8988T (cell line): ENCODE results near the gene HOXB9.
A peak's percentile ranks its signal among the peaks of the same experiment; 100 is the strongest.

Experiments
- DNase-seq: peaks from one replicate; pipeline ENCODE4 v3.0.0; 2011

HOXB9 gene

DNA sequence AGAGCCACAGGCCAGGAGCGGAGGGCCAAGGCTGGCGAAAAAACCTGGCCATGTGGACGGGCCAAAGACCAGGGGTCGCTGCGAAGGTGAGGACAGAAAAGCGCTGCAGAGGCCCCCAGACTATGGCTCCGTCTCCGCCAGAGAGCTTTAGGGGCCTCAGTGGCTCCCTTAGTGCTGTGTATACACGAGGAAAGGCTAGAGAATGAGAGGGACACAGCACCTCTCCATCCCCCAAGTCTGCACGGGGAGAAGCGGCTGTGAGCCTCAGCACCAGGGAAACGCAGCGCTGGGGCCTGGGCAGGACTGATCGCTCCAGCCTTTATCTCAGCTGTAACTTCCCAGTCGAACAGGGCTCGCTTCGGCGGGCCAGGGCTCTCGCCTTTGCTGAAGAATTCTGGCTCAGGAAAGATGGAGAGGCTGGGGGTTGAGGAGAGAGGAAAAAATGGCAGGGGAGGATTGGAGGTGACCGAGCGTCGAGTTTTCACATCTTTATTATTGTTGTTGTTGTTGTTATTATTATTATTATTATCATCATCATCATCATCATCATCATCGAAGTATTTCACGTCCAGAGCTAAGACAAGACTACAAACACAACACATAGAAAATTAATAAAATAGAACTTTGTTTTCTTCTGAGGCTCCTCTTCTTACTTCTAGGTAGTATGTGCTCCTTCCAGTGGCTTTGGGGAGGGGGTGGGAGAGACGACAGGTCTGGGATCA, 30.7 kb downstream of the HOXB9 start:
- DNase-seq: no peak

DNA sequence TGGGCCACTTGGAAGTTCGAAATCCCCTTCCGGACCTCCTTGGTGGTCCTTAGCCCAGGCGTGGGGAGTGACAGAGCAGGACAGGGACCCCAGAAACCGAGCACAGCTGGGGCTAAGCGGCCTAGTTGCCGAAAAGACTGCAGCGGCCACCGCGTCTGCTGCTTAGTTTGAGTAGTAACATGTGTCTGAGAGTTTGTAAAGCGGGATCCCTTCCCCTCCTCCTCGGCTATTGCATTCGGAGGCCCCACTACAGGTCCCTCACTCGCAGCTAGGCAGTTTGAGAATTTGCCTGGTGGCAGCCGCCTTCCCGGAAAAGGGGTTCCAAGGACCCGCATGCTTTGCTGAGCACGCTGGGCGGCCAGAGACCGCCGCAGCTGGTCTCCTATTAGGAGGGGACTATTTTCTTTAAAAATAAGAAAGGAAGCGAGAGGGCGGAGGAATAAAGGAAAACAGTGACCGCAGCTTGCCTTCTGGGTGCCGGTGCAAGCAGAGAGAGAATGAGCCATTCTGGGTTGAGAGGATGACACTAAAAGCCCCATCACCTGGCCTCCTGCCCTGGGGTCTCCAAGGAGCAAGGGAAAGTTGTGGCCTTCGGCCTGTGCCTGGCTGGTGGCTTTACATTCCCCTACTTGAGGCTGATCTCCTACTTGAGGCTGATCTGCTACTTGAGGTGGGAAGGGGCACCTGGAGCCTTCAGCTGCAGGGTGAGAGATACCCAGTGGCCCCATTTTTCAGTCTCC, 31.4 kb downstream of the HOXB9 start:
- no peak for DNase-seq

DNA sequence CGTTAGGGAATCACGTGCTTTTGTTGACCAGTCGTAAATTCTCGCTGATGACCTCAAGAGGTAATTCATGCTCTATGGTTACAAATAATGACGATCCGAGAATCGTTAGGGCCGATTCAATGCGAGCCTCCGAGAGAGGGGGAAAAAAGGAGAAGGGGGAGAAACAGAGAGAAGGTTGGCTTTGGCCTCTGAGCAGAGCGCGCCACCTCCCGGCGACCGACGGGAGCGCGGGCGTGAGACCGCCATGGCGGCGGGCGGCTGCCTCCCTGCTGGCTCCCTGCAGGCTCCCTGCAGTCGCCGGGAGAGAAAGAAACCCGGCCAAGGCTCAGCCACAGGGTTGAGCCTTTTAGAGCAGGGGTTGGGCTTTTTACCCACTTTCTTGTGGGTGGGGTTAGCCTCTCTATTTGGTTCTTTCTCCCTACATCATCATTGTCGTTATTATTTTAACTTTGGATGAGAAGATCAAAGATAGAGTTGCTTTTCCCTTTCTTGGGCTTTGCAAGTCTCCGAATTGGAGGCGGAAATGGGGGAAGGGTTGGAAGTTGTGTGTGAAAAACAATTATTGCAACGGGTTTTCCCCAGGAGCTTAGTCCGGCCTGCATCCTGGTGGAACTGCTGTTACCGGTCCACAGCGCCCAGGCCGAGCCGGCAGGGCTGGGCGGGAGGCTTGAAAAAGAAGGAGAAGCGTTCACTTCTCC, 32.2 kb downstream of the HOXB9 start:
- peak; percentile 100 for DNase-seq

DNA sequence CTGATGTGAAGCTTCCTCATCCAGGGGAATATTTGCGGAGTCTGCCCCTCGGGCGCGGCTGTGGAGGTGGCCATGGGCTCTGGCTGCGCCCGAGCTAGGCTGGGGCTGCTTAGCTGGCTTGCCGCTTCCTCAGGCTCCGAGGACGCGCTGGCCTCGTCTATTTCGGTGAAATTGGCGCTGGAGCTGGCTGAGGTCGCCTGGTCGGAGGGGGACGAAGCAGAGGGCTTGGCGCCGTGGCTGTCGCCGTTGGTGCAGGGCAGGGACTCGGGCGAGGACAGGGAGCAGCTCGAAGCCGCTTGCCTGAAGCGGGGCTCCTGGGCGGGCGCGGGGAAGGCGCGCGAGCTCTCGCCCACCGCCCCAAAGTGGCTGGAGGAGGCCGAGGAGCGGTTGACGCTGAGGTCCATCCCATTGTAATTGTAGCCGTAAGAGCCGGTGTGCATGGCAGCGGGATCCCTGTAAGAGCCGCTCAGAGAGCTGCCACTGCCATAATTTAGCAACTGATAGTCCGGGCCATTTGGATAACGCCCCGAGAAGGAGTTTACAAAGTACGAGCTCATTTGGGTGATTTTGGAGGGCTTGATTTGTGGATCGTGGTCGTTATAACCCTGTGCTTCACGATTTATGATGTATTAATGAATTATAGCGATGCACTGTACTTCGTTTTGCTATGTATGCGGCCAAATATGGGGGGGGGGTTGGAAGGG, 32.9 kb downstream of the HOXB9 start, which contains the start of gene HOXB5:
Gene HOXB5 (minus strand): TSS at position 654 of the 704 bp plus-strand sequence. CDS start 97 bp downstream, at position 557.
- DNase-seq: no peak

DNA sequence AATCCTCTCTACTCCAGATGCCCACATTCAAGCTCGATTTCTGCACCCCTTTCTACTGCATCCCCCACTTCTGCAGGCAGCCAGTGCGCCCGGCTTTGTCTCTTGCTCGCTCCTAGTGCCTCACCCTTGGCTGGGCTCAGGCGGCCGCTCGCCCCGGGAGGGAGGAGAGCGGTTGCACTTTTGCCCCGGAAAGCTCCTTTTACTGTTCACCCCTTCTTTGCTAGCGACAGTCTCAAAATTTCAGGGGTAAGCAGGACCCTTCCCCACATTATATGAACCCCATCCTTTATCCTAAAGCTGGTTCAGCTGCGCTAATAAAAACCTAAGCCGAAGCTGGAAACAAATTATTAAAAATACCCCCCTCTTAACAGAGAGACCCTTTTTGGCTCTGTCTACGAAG, 33.6 kb downstream of the HOXB9 start:
- DNase-seq: no peak

DNA sequence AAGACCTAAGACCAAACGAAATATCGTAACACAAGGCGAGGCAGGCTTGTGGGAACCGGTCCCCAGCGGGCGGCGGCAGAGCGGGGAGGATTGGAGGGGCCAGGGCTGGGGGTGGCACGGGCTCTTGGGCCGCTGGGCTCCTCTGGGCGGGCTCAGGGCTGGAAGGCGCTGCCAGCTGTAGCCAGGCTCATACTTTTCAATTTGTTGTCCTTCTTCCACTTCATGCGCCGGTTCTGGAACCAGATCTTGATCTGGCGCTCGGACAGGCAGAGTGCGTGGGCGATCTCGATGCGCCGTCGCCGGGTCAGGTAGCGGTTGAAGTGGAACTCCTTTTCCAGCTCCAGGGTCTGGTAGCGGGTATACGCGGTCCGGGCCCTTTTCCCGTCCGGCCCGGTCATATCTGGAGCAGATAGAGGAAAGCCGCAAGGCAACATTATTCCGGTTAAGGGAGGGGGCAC, 34.1 kb downstream of the HOXB9 start:
- no peak for DNase-seq

DNA sequence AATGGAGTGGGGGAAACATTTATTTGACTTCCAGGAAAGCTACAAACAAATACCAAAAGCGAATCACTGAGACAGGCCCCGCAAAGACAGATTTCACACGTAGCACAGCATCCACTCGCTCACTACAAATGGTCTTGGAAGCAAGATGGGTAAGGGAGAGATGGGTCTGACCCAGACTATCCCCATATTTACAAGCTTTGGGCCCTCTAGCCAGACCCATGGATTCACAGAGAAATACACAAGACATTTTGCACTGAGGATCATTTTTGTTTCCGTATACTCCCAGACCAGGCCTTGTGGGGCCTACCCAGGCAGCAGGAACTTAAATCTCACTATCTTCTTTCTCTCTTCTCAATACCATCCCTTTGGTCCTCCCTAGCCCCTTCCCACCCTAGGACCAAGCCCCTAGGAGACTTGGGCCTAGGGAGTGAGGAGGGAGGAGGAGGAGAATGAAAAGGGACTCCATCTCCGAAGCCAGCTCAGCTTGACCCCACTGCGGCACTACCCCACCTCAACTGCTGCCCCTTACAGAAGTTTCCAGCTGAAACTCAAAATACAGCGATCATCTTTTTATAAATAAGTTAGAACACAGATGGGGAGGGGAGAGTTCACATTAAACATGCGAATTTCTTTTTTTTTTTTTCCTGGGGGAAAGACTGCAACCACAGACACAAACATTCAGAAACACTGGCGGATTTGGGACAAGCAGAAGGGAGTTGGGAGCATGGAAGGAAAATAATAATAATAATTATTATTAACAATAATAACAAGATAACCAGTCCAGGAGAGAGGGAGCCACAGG, 34.7 kb downstream of the HOXB9 start:
- no peak for DNase-seq

DNA sequence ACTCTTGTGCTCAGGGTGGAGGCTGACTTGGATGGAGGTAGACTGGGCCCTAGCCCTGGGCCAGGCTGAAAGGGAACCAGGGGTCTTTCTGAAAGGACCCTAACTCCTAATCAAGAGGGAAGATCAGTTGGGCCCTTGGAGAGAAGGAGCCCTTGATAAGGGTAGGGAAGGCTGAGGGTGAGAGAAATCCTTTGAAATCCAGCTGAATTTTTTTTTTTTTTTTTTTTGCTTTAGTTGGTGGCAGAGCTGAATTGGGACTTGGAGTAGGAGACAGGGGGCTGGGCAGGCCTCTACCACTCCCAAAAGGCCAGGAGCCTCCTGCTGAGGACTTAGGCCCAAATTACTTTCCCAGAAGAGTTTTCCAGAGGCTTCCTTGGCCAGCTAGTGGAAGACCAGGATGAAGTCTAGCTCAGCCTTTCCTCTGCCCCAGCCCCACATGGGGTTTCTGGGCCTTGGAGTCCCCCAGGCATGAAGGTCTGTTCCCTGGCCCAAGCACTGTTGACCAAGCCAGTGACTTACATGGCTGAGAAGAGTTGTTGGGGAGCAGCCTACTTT, 35.5 kb downstream of the HOXB9 start:
- DNase-seq: no peak

DNA sequence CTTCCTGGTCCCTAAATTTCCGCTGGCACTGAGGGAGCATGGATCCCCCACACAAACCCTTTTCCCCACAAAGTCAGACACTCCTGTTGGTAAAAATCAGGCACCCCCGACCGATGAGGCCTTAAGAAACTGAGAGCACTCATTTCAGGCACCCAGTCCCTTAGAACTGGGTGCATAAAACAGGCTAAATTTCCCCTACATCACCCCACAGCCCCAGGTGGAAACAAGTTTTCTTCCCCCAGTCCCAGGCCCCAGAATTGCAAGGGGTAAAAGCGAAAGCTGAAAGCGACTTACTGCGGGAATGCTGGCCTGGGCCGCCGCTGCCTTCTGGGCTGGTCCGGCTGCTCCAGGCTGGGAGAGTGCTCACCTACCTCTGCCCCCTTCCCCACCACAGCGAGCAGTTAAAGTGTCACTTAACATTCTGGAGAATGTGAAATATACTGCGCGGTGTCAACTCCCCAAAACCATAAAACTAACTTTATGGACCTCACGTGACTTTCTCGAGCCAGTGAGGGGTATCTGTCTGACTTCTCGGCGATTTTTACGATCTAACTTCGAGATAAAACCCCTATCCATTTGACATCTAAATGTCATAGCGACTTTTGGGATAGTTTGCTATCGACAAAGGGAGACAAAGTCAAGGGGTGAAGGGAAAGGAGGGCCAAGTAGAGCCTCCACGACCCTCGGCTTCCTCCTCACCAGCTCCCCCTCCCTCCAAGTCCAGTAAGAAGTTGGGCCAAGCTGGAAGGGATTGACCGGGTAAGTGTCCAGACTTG, 36.1 kb downstream of the HOXB9 start, which contains the start of gene HOXB3:
Gene HOXB3 (minus strand): TSS at position 411 of the 776 bp plus-strand sequence. CDS start 37,767 bp downstream, outside the sequence.
- DNase-seq: no peak

DNA sequence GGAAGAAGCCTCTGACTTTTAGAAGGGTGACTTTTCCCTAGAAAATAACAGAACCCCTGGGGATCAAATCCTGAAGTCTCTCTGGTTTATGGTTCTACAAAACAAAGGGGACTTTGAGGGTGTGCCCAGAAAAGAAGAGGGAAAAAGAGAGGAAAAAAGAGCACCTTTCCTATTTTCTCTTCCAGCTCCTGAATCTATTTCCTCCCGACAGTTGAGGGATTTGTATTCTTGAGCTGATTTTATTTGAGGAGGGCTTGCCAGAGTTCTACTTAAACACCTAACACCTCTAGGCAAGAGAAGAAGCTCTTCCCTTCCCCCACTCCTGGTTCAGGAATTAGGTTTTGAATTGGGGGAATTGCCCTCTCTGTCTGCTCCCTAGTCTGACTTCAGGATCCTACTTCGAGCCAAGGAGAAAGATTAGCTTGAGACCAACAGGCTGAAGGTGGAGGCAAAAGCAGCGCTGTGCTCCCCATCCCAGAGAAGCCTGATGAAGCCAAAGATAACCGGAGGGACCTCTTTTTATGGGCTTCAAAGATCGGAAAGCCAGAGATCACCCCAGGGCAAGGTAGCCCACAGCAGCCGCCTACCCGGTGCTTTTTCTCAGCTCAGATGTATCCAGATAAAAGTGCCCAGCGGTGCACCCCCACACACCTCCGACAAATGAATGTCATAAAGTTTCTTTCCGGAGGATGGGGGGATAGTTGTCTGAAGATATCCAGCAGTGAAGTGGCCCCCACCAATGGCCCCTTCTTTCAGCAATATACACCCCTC, 36.9 kb downstream of the HOXB9 start:
- DNase-seq: no peak

DNA sequence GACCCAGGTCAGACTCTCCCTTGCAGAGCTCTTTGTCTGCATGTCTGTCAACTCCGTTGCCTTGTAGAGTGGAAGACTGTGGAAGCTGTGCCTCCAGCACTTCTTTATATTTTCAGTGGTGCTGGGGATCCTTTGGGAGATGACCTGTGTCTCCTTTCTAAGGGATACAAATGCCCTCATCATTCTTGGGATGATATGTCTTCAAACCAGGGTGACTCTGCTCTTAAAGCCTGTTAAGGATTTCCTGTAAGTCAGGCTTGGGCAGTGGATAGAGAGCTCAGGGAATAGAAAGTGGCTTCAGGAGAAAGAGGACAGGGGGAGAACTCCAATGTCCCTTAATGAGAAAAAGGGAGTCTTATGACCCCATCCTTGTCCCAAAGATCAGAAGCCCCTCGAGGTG, 37.6 kb downstream of the HOXB9 start:
- no peak for DNase-seq

DNA sequence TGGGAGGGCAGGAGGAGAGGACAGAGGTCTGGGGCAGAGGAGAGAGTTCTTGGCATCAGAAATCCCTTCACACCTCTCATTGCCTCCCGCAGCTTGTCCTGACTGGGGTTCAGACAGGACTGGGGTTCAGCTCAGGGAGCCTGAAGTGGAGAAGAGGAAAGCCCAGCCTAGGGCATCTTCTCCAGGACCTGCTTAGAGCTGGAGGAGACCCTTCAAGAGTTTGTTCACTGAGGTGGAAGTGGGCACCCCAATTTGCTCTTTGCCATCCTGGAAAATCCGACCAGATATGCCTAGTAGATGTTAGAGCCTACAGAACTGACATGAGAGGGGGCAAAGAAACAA, 38.1 kb downstream of the HOXB9 start:
- no peak for DNase-seq

DNA sequence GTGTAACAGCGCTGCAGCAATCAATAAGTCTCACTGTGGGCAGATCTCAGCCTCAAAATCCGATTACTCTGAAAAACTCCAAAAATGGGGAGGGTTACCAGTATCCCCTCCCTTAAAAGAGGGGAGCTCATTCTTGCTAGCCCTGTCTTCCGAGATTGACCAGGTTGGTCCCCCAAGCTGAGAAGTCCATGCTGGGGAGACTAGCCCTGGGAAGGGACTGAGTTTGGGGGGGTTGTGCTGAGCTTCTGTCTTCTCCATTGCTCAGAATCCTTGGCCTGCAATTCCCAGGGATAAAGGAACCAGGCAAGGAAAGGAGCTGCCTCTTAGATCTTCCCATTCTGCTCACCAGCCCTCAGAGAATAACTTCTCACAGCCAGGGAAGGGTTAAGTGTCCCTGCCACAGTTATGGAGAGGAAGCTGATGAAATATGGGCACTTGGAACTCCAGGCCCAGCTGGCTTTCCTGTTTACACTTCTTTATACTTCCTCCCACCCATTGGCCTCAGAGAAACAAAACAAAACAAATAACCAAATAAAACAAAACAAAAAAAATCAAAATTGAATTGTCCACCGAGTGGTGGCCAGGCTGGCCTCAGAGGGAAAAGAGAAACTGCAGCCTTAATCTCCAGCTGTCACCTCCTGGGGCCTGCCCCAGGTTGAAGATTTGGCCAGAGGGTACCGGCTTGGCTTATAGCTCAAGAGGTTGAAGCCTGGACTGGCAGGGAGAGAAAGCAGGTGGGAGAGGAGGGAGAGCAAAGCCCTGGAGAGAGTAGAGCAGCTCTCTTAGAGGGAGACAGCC, 38.7 kb downstream of the HOXB9 start:
- no peak for DNase-seq

DNA sequence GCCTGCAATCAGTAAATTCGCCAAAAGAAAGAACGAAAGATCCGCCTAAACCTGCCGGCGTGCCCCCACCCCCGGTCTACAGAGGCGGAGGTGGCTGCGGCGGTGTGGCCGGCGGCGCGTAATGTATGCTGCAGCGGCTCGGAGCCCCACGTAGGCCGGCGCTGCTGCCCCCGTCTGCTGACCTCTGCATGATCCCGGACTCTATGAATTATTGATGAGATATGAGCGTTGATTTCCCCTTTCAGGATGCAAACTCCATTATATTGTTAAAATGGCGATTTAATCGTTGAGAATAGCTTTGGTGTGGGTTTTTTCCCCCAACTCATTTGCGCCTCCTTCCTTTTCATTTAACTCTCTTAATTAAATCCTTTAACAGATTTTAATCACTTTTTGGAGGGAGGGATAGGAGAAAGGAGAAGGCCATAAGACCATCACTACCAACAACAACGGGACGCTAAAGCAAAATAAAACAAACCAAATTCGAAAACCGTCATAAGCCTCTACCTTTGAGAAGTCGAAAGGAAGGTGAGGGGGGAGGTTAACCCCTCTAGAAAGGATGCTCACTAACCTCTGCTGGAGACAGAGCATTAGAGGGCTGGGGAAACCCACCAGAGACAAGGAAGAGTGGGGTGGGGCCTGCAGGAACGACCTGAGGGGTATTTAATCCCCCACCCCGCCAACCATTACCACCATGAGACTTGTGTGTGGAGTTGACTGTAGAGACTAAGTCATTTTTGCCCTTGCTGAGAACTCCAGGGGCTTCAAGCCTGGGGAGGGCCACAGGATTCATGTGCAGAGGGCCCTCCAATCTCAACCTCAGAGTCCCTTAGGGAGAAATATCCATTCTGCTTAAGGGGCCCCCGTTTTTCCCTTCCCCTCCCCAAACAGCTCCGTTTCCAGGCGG, 39.6 kb downstream of the HOXB9 start:
- no peak for DNase-seq

DNA sequence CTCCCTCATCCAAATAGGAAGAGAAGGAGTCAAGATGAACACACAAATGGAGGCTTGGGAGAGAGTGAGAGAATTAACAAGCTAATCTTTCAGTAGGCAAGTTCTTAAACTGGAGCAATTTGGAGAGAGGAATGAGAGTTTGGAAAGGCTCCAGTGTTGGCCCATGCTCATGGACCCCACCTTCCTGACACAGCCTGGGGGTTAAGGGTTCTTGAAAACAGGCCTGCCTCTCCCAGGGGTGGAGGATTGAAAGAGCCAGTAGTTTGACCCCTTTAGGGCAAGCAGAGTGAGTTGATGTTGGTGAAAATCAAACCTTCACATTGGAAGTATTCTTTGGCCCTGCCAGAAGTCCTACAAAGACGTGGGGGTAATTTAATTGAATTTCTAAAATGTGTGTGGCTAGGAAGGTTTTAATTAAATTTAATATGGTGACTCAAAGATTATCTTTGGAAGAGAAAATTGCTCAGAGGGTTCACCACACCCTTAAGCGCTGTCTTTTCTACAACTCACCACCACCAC, 41.9 kb downstream of the HOXB9 start:
- no peak for DNase-seq

DNA sequence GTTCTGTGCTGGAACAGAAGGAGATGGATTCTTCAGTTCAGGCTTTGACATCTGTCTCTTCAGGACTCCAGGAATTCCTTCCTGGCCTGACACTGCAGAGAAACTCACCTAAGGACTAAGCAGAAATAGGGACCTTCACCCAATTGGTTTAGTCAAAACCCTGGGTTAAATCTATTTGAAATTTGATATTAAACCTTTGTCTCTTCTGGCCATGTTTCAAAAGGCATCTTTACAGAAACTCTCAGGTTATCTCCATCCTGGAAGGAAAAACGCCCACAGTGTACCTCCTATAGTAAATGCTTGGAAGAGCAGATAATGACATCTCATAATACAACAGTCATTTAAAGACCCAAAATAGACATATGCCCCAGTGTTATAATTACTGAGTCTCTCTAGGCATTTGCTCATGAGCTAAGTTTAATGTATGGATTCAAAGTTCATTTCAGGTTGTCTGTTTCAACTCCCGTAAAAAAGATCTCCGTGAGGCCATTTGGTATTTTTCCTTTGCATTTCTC, 42.4 kb downstream of the HOXB9 start:
- no peak for DNase-seq

DNA sequence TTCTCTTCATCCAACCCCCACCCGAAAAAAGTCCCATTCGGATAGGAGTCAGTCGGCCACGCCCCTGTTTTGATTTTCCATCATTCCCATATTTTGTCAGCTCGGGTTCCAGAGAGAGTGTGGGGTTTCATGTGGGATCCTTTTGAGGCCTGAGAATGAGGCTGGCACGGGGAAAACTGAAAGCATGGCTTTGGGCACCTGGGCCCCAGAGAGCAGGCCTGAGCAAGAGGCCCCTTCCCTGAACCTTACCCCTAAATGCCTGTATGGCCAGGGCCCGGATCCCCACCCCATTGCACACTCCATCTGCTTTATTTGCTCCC, 43.4 kb downstream of the HOXB9 start:
- DNase-seq: no peak
